ENCODE results near the gene CLC. TPM values are rescaled to one million over a fixed set of nuclear protein-coding genes. Genes with fewer than 3 reads are reported as not detected.

The CLC gene
- total RNA-seq, 1 experiment from 2014 or later: not detected

- ATAC-seq: no peak
- Mint-ChIP-seq H3K36me3 (no peaks in the 10 kb centered on the region), H3K4me1 (no peaks in the 10 kb centered on the region; the same call in 1 of the 2 replicates), H3K9me3 (peaks cover 4% of the 10 kb centered on the region; the same call in 1 of the 2 replicates), H3K27ac (no peak overlapping the region), H3K27me3 (ENCODE audit: low read depth) (peaks cover 40% of the 10 kb centered on the region), H3K4me3 (no peak overlapping the region)
- no peak for DNase-seq (ENCODE audit: low spot score)
- POLR2A ChIA-PET: no interaction called here
- TF ChIP-seq CREB1 (CRISPR knock-in tag; IDR thresholded peaks at IDR 0.05): no peak
- TF ChIP-seq, protein P1, sequence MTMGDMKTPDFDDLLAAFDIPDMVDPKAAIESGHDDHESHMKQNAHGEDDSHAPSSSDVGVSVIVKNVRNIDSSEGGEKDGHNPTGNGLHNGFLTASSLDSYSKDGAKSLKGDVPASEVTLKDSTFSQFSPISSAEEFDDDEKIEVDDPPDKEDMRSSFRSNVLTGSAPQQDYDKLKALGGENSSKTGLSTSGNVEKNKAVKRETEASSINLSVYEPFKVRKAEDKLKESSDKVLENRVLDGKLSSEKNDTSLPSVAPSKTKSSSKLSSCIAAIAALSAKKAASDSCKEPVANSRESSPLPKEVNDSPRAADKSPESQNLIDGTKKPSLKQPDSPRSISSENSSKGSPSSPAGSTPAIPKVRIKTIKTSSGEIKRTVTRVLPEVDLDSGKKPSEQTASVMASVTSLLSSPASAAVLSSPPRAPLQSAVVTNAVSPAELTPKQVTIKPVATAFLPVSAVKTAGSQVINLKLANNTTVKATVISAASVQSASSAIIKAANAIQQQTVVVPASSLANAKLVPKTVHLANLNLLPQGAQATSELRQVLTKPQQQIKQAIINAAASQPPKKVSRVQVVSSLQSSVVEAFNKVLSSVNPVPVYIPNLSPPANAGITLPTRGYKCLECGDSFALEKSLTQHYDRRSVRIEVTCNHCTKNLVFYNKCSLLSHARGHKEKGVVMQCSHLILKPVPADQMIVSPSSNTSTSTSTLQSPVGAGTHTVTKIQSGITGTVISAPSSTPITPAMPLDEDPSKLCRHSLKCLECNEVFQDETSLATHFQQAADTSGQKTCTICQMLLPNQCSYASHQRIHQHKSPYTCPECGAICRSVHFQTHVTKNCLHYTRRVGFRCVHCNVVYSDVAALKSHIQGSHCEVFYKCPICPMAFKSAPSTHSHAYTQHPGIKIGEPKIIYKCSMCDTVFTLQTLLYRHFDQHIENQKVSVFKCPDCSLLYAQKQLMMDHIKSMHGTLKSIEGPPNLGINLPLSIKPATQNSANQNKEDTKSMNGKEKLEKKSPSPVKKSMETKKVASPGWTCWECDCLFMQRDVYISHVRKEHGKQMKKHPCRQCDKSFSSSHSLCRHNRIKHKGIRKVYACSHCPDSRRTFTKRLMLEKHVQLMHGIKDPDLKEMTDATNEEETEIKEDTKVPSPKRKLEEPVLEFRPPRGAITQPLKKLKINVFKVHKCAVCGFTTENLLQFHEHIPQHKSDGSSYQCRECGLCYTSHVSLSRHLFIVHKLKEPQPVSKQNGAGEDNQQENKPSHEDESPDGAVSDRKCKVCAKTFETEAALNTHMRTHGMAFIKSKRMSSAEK (CRISPR knock-in tag; IDR thresholded peaks at IDR 0.05; ENCODE audit: borderline replicate concordance): no peak
- TF ChIP-seq IRF2 (CRISPR knock-in tag; IDR thresholded peaks at IDR 0.05; ENCODE audit: borderline replicate concordance, low read depth): no peak
- no peak for TF ChIP-seq ZSCAN18 (CRISPR knock-in tag; IDR thresholded peaks at IDR 0.05)
- no peak for TF ChIP-seq GTF2I (CRISPR knock-in tag; conservative IDR thresholded peaks at IDR 0.05)
- TF ChIP-seq TP53 (CRISPR knock-in tag; IDR thresholded peaks at IDR 0.05): no peak
- TF ChIP-seq, protein P2, sequence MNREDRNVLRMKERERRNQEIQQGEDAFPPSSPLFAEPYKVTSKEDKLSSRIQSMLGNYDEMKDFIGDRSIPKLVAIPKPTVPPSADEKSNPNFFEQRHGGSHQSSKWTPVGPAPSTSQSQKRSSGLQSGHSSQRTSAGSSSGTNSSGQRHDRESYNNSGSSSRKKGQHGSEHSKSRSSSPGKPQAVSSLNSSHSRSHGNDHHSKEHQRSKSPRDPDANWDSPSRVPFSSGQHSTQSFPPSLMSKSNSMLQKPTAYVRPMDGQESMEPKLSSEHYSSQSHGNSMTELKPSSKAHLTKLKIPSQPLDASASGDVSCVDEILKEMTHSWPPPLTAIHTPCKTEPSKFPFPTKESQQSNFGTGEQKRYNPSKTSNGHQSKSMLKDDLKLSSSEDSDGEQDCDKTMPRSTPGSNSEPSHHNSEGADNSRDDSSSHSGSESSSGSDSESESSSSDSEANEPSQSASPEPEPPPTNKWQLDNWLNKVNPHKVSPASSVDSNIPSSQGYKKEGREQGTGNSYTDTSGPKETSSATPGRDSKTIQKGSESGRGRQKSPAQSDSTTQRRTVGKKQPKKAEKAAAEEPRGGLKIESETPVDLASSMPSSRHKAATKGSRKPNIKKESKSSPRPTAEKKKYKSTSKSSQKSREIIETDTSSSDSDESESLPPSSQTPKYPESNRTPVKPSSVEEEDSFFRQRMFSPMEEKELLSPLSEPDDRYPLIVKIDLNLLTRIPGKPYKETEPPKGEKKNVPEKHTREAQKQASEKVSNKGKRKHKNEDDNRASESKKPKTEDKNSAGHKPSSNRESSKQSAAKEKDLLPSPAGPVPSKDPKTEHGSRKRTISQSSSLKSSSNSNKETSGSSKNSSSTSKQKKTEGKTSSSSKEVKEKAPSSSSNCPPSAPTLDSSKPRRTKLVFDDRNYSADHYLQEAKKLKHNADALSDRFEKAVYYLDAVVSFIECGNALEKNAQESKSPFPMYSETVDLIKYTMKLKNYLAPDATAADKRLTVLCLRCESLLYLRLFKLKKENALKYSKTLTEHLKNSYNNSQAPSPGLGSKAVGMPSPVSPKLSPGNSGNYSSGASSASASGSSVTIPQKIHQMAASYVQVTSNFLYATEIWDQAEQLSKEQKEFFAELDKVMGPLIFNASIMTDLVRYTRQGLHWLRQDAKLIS (CRISPR knock-in tag; IDR thresholded peaks at IDR 0.05; ENCODE audit: borderline replicate concordance): no peak
- no peak for TF ChIP-seq USF1 (CRISPR knock-in tag; IDR thresholded peaks at IDR 0.05)
- TF ChIP-seq RORB (CRISPR knock-in tag; IDR thresholded peaks at IDR 0.05): no peak
- TF ChIP-seq CREM (CRISPR knock-in tag; IDR thresholded peaks at IDR 0.05): no peak
- TF ChIP-seq JAZF1 (CRISPR knock-in tag; IDR thresholded peaks at IDR 0.05): no peak
- no peak for TF ChIP-seq FOXK1 (CRISPR knock-in tag; IDR thresholded peaks at IDR 0.05)
- TF ChIP-seq PRRX2 (CRISPR knock-in tag; IDR thresholded peaks at IDR 0.05): no peak
- no peak for TF ChIP-seq JUN (CRISPR knock-in tag; IDR thresholded peaks at IDR 0.05)
- CTCF ChIA-PET: no interaction called here
Measured at GRCh38 chr19:39733841-39734240, 4.0 kb downstream of the CLC start.

DNA sequence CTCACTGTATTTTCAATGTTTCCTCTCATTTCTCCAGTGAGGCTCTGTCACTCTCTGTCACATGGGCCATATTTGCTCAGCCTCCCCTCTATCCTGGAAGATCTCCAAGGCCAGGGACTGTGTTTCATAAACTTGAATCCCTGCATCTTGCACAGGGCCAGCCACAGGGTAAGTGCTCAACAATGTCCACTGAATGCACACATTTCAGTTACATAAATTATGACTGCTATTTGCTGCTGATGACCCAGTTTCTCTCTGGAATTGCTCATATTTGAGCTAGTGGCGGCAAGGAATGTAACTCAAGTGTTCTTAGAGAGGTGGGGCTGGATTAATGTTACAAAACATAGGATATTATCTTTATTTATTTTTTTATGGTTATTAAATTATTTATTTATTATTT is 6.1 kb downstream of the CLC start:
- POLR2A ChIA-PET: no interaction called here
- TF ChIP-seq GABPB1 (CRISPR knock-in tag; IDR thresholded peaks at IDR 0.05): no peak
- no peak for TF ChIP-seq ZNF671 (CRISPR knock-in tag; IDR thresholded peaks at IDR 0.05)
- TF ChIP-seq ETV6 (CRISPR knock-in tag; IDR thresholded peaks at IDR 0.05): no peak
- TF ChIP-seq ZNF416 (CRISPR knock-in tag; IDR thresholded peaks at IDR 0.05): no peak
- TF ChIP-seq ZBTB21 (CRISPR knock-in tag; IDR thresholded peaks at IDR 0.05; ENCODE audit: borderline replicate concordance): no peak
- TF ChIP-seq, protein P3, sequence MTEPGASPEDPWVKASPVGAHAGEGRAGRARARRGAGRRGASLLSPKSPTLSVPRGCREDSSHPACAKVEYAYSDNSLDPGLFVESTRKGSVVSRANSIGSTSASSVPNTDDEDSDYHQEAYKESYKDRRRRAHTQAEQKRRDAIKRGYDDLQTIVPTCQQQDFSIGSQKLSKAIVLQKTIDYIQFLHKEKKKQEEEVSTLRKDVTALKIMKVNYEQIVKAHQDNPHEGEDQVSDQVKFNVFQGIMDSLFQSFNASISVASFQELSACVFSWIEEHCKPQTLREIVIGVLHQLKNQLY (CRISPR knock-in tag; IDR thresholded peaks at IDR 0.05): no peak
- TF ChIP-seq KAT7 (CRISPR knock-in tag; IDR thresholded peaks at IDR 0.05; ENCODE audit: borderline replicate concordance): no peak
- no peak for TF ChIP-seq MAX (CRISPR knock-in tag; IDR thresholded peaks at IDR 0.05)
- TF ChIP-seq, protein P4, sequence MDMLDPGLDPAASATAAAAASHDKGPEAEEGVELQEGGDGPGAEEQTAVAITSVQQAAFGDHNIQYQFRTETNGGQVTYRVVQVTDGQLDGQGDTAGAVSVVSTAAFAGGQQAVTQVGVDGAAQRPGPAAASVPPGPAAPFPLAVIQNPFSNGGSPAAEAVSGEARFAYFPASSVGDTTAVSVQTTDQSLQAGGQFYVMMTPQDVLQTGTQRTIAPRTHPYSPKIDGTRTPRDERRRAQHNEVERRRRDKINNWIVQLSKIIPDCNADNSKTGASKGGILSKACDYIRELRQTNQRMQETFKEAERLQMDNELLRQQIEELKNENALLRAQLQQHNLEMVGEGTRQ (CRISPR knock-in tag; IDR thresholded peaks at IDR 0.05): no peak

More for the DNA sequence above, 6.1 kb downstream of the CLC start:
- Mint-ChIP-seq H3K4me3 (no peak overlapping the region), H3K4me1 (no peaks in the 10 kb centered on the region), H3K36me3 (no peaks in the 10 kb centered on the region), H3K9me3 (peaks cover 4% of the 10 kb centered on the region; the same call in 1 of the 2 replicates), H3K27me3 (ENCODE audit: low read depth) (peaks cover 37% of the 10 kb centered on the region), H3K27ac (no peak overlapping the region)
- DNase-seq (ENCODE audit: low spot score): no peak
- ATAC-seq: no peak
- CTCF ChIA-PET: no interaction called here

Measured in WTC11 (cell line).